Measurements from ENCODE around the gene CCDC47.
A peak's percentile ranks its signal among the peaks of the same experiment; 100 is the strongest.

The CCDC47 gene

GRCh38 chr17:63699638-63700527 lies 73.5 kb downstream of the CCDC47 start, which contains the start of gene LIMD2:
TSS of gene LIMD2 (minus strand) at chr17:63700125. CDS start at chr17:63699298, 827 bp downstream.
- TF ChIP-seq CTCF (IDR thresholded peaks at IDR 0.05; ENCODE audit: insufficient read depth, low read depth, low read length, missing control alignments) = no peak
- DNase-seq (ENCODE audit: low read depth) = no peak

GRCh38 chr17:63698886-63699637 lies 74.3 kb downstream of the CCDC47 start:
- H3K4me3 ChIP-seq (ENCODE audit: low read length) = no peak overlapping the region
- TF ChIP-seq CTCF (IDR thresholded peaks at IDR 0.05; ENCODE audit: insufficient read depth, low read depth, low read length, missing control alignments) = no peak
- no peak for DNase-seq (ENCODE audit: low read depth)

More at GRCh38 chr17:63699638-63700527, 73.5 kb downstream of the CCDC47 start, which contains the start of gene LIMD2:
- peak within 1 kb of the TSS; percentile 16 for H3K4me3 ChIP-seq (ENCODE audit: low read length)

- no peak for TF ChIP-seq CTCF (IDR thresholded peaks at IDR 0.05; ENCODE audit: insufficient read depth, low read depth, low read length, missing control alignments)
- H3K4me3 ChIP-seq (ENCODE audit: low read length) = no peak overlapping the region
- no peak for DNase-seq (ENCODE audit: low read depth)
These were observed 75.0 kb downstream of the CCDC47 start for GRCh38 chr17:63698381-63698885.

- no peak overlapping the region for H3K4me3 ChIP-seq (ENCODE audit: low read length)
- peak; percentile 64 for DNase-seq (ENCODE audit: low read depth)
- peak; percentile 62 for TF ChIP-seq CTCF (IDR thresholded peaks at IDR 0.05; ENCODE audit: insufficient read depth, low read depth, low read length, missing control alignments)
These were observed 75.8 kb downstream of the CCDC47 start for GRCh38 chr17:63697341-63698286.

- TF ChIP-seq CTCF (IDR thresholded peaks at IDR 0.05; ENCODE audit: insufficient read depth, low read depth, low read length, missing control alignments) = peak; percentile 4
- no peak for DNase-seq (ENCODE audit: low read depth)
- H3K4me3 ChIP-seq (ENCODE audit: low read length) = no peak overlapping the region
These were observed 76.9 kb downstream of the CCDC47 start for GRCh38 chr17:63696381-63696961.

- no peak for TF ChIP-seq CTCF (IDR thresholded peaks at IDR 0.05; ENCODE audit: insufficient read depth, low read depth, low read length, missing control alignments)
- no peak overlapping the region for H3K4me3 ChIP-seq (ENCODE audit: low read length)
- no peak for DNase-seq (ENCODE audit: low read depth)
These were observed 77.5 kb downstream of the CCDC47 start for GRCh38 chr17:63695889-63696288.

Data from epithelial cell of esophagus (primary cell).